Peyer's patch (tissue), 4 donors: ENCODE results near the gene PDK2.

Experiments
- POLR2A ChIP-seq, 2 donors: fragments of 450-650 bp; IDR thresholded peaks; one replicate each; pipeline ENCODE4 v1.5.1; 2017; ENCODE audit warnings: antibody characterized with exemption in 2 of 2, mild to moderate bottlenecking in 2 of 2, moderate library complexity in 2 of 2
- TF ChIP-seq, protein P1 (sequence below), 6 experiments: fragments of 450-650 bp in 4 of 6; fragments of 200-600 bp in 2 of 6; sonication (generic) in 1 of 6; IDR thresholded peaks; one replicate each; pipeline ENCODE4 v1.5.1; 2017 to 2019; ENCODE audit warnings: antibody characterized with exemption in 6 of 6, mild to moderate bottlenecking in 3 of 6, moderate library complexity in 1 of 6

DNA sequence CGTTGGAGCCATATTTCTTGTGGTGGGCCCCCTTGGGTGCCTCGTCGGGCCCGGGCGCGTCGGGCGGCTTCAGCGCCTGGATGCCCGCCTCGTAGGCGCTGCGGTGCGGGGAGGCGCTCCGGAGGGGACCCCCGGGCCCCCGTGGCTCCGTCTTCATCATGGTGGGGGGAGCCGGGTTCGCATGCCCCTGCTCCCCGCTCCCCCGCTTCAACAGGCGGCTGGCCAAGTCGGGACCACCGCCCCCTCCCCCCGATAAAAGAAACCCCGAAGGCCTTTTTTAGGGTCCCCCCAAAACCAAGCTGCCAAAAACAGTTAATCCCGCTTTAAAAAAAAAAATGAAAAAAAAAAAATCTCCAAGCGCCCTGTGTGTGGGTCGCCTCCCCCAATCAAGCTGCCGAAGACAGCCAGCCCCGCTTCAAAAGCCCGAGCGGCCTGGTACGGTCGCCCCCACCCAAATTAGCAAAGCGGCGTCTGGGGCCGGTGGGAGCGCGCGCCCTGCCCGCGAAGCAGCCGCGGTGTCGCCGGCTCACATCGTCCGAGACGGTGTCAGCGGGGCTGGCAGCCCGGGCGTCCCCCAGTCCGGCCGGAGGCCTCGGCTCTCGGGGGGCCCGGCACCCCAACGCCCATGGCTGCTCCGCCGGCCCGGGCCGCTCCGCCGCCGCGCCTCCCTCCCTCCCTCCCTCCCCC, 55.3 kb downstream of the PDK2 start, which contains the start of gene PPP1R9B:
- no peak for TF ChIP-seq POLR2A (IDR thresholded peaks at IDR 0.05)
- TF ChIP-seq, protein P1, sequence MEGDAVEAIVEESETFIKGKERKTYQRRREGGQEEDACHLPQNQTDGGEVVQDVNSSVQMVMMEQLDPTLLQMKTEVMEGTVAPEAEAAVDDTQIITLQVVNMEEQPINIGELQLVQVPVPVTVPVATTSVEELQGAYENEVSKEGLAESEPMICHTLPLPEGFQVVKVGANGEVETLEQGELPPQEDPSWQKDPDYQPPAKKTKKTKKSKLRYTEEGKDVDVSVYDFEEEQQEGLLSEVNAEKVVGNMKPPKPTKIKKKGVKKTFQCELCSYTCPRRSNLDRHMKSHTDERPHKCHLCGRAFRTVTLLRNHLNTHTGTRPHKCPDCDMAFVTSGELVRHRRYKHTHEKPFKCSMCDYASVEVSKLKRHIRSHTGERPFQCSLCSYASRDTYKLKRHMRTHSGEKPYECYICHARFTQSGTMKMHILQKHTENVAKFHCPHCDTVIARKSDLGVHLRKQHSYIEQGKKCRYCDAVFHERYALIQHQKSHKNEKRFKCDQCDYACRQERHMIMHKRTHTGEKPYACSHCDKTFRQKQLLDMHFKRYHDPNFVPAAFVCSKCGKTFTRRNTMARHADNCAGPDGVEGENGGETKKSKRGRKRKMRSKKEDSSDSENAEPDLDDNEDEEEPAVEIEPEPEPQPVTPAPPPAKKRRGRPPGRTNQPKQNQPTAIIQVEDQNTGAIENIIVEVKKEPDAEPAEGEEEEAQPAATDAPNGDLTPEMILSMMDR (IDR thresholded peaks at IDR 0.05), result no peak
